ENCODE results near the gene PRDM2.

The PRDM2 gene

DNA sequence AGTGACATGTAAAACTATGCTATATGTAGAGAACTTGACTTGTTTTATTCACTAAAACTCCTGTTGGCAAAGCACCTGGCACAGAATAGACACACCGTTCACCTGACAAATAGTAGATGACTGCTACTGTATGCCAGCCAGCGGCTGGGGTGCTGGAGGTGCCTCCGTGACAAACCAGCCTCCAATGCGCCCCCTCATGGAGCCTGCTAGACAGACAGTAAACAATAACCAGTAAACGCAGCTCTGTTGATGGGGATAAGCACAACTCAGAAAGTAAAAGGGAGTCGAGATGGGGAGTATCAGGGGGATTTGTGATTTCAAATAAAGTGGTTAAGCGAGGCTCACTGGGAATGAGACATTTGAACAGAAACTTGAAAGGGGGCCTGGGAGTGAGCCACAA lies 107.2 kb downstream of the PRDM2 start:
- H3K4me3 ChIP-seq (ENCODE audit: control insufficient read depth, low read depth, low read length) = no peak overlapping the region
- TF ChIP-seq, protein P1, sequence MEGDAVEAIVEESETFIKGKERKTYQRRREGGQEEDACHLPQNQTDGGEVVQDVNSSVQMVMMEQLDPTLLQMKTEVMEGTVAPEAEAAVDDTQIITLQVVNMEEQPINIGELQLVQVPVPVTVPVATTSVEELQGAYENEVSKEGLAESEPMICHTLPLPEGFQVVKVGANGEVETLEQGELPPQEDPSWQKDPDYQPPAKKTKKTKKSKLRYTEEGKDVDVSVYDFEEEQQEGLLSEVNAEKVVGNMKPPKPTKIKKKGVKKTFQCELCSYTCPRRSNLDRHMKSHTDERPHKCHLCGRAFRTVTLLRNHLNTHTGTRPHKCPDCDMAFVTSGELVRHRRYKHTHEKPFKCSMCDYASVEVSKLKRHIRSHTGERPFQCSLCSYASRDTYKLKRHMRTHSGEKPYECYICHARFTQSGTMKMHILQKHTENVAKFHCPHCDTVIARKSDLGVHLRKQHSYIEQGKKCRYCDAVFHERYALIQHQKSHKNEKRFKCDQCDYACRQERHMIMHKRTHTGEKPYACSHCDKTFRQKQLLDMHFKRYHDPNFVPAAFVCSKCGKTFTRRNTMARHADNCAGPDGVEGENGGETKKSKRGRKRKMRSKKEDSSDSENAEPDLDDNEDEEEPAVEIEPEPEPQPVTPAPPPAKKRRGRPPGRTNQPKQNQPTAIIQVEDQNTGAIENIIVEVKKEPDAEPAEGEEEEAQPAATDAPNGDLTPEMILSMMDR (IDR thresholded peaks at IDR 0.05; ENCODE audit: control insufficient read depth, insufficient read depth, low read depth, low read length, missing control alignments) = peak; percentile 45
- DNase-seq (ENCODE audit: low read depth) = no peak

DNA sequence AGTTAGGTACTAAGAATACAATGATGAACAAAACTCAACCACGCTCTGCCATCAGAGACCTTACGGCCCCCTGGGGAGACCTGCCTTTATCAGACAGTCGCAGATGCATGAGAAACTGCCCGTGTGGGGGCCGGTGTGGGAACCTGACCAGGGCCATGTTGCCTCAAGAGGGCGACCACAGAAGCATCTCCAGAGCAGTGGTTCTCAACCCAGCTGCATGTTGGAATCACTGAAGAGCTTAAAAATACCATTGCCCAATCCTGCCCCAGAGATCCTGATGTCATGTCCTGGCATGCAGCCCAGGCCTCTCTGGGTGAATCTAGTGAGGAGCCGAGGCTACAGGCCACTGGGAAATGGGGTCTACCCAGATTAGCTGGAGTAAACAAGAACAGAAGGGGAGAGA lies 108.7 kb downstream of the PRDM2 start:
- DNase-seq (ENCODE audit: low read depth) = peak; percentile 24
- H3K4me3 ChIP-seq (ENCODE audit: control insufficient read depth, low read depth, low read length) = no peak overlapping the region
- TF ChIP-seq, protein P1 (IDR thresholded peaks at IDR 0.05; ENCODE audit: control insufficient read depth, insufficient read depth, low read depth, low read length, missing control alignments) = no peak

DNA sequence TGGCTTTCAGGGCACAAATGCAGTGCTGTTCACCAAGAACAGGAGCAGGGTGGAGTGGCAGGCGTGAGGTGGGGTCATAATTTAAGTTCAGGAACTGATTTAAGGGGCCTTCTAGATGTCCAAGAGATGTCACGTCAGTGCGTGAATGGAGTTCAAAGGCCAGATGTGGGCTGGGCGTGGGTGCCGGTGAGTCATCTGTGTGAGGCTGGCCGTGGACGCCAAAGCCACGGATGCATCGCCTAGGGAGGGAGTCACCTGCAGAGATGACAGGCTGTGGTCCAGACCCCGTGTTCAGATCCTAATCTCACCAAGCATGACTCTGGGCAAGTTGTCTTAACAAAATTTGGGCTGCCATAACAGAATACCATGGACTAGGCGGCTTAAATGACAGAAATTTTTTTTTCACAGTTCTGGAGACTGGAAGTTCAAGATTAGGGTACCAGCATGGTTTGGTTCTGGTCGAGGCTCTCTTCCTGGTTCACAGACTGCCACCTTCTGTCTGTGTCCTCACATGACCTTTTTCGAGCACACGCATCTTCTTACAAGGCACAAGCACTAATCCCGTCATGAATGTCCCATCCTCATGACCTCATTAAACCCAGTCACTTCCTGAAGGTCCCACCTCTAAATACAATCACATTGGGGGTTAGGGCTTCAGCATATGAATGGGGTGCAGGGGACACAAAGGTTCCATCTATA lies 109.6 kb downstream of the PRDM2 start:
- DNase-seq (ENCODE audit: low read depth) = no peak

DNA sequence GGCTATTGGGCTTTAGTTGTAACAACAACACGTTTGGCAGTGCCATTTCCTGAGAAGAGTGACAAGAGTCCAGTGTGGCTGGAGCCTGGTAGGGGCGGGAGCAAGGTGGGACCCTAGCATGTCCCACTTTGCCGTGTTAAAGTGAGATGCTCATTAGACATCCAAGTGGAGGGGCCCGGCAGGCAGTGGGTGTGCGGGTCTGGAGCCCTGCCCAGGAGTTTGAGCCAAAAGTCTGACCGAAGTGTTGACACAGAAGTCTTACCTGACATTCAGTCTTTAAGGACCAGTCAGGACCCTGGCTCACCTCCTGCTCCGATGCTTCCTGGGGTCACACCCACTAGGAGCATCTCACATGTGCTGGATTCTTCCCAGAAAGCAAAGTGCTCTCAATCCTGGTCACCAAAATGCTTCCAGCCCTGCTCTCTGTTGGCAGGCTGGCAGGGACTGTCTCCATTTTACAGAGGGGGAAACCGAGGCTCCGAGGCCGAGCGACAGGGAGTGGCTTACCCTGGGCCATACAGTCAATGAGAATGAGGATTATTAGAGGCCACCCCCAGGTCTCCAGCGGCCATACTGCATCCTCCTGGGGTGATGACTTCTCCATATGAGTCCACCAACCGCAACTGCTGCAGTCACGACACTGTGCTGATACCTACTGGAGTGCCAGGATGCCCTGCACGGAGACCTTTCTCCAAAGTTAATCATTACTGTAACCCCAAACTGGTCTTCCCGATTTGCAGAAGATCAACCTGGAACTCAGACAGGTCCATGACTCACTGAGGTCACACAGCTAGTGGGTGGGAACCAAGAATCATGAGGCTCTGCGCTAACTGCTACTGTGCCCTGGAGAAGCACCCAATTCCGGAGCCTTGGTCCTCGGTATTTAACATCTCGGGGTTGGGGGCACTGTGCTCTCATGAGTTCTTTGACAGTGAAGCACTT lies 112.7 kb downstream of the PRDM2 start:
- H3K4me3 ChIP-seq (ENCODE audit: control insufficient read depth, low read depth, low read length) = no peak overlapping the region
- TF ChIP-seq, protein P1 (IDR thresholded peaks at IDR 0.05; ENCODE audit: control insufficient read depth, insufficient read depth, low read depth, low read length, missing control alignments) = no peak
- DNase-seq (ENCODE audit: low read depth) = no peak

More for the DNA sequence above, 109.6 kb downstream of the PRDM2 start:
- TF ChIP-seq, protein P1 (IDR thresholded peaks at IDR 0.05; ENCODE audit: control insufficient read depth, insufficient read depth, low read depth, low read length, missing control alignments) = no peak
- H3K4me3 ChIP-seq (ENCODE audit: control insufficient read depth, low read depth, low read length) = no peak overlapping the region

DNA sequence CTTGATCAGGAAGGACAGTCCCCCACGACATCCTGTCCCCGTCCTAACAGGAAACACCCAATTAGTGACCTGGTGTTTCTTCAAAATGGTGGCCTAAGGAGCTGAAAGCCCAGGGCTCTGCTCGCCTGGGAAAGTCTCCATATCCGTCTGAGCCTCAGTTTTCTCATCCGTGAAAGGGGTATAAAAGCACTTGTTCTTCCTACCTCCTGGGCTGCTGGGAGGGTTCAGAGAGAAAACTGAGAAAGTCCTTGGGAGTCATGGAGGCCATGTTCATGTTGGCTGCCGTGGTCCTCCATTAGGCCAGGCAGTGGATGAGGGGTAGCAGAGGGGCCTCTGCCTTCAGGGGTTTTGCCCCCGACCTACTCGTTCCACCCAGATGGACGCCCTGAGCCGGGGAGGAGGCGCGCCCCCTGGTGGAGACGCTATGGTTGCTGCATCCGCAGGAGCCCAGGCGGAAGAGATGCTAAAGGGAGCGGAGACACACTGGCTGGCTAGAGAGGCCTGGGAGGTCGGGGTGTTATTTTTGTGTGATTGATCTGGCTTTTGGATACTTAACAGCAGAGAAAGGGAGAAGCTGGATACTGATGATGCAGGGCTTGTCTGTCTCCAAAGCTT lies 113.5 kb downstream of the PRDM2 start:
- TF ChIP-seq, protein P1 (IDR thresholded peaks at IDR 0.05; ENCODE audit: control insufficient read depth, insufficient read depth, low read depth, low read length, missing control alignments) = peak; percentile 57
- H3K4me3 ChIP-seq (ENCODE audit: control insufficient read depth, low read depth, low read length) = no peak overlapping the region
- no peak for DNase-seq (ENCODE audit: low read depth)

DNA sequence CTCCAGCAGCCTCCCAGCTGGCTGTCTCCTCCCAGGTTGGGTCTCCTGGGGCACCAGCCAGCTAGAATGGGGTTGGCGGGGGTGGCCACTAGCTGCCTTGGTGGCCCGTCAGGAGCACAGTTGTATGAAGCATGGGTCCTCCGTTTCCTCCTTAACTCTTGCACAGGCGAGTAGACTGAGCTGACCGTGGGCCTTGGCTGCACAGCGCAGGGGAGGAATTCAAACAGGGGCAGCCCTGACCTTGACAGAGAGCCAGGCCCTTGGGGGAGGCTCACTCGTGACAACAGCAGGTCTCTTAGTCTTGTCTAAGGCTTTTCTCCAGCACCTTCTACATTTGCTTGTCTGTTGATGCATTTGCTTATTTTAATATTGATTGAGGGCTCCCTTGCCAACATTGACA lies 114.1 kb downstream of the PRDM2 start:
- H3K4me3 ChIP-seq (ENCODE audit: control insufficient read depth, low read depth, low read length) = no peak overlapping the region
- no peak for DNase-seq (ENCODE audit: low read depth)
- TF ChIP-seq, protein P1 (IDR thresholded peaks at IDR 0.05; ENCODE audit: control insufficient read depth, insufficient read depth, low read depth, low read length, missing control alignments) = no peak
